Measurements from ENCODE around the gene TIGD3.

GRCh38 chr11:65390099-65390941 lies 35.8 kb downstream of the TIGD3 start:
- TF ChIP-seq CTCF (conservative IDR thresholded peaks at IDR 0.05 in 1 of 2, IDR thresholded peaks at IDR 0.05 in 1 of 2; ENCODE audit: low read depth in 1 of 2, low read length in 2 of 2) (no peak), EZH2 (IDR thresholded peaks at IDR 0.05; ENCODE audit: low read length, missing control alignments) (no peak)
